CD4-positive, alpha-beta memory T cell (primary cell): ENCODE data around the gene EHD2. TPM values are rescaled to one million over a fixed set of nuclear protein-coding genes. Genes with fewer than 3 reads are reported as not detected.
"Not testable (repeated sequence)": the region's sequence is repeated elsewhere in the genome, so short reads cannot be mapped to it uniquely, and the experiment has no call there.

Experiments
- CTCF ChIA-PET: fragments of 350-600 bp; sonication (Branson Sonifier 250); formaldehyde crosslinking; loops from one replicate; lab custom pipeline; 2021; ENCODE audit warnings: inconsistent platforms; ENCODE audit not compliant: partially characterized antibody; lab: Charles Lee
- POLR2A ChIA-PET: fragments of 350-600 bp; sonication (Branson Sonifier 250); formaldehyde crosslinking; loops from one replicate; lab custom pipeline; 2021; ENCODE audit not compliant: partially characterized antibody; lab: Charles Lee
- DNase-seq, 5 donors: peaks; one replicate each; pipeline versions ENCODE4 v3.0.0 to v3.0.0-alpha.2; 2020 to 2022; ENCODE audit warnings: mixed read lengths in 1 of 5
- H3K27ac ChIP-seq: one replicate; pipeline ENCODE4 v1.7.0; 2013; ENCODE audit warnings: low read depth, low read length
- H3K27me3 ChIP-seq: 2 replicates; pipeline ENCODE4 v1.7.0; 2013; ENCODE audit warnings: mild to moderate bottlenecking, low read length, moderate library complexity; ENCODE audit not compliant: insufficient read depth
- H3K36me3 ChIP-seq: 2 replicates; pipeline ENCODE4 v1.7.0; 2013; ENCODE audit warnings: mild to moderate bottlenecking, low read length, moderate library complexity; ENCODE audit not compliant: insufficient read depth
- H3K4me1 ChIP-seq: 2 replicates; pipeline ENCODE4 v1.7.0; 2013; ENCODE audit warnings: mild to moderate bottlenecking, low read length, moderate library complexity; ENCODE audit not compliant: insufficient read depth
- H3K4me3 ChIP-seq, 2 donors: one replicate each; pipeline ENCODE4 v1.7.0; 2013; ENCODE audit warnings: low read length in 2 of 2, mild to moderate bottlenecking in 1 of 2
- H3K9me3 ChIP-seq, 2 donors: one replicate each; pipeline ENCODE4 v1.7.0; 2013; ENCODE audit warnings: low read length in 2 of 2, control low read depth in 1 of 2; ENCODE audit not compliant: control insufficient read depth in 1 of 2
- H3K27ac Mint-ChIP-seq, 7 donors: one replicate each; pipeline ENCODE4 v1.8.0; 2020 to 2021; ENCODE audit warnings: mixed read lengths in 7 of 7, mild to moderate bottlenecking in 6 of 7, inconsistent platforms in 3 of 7, moderate library complexity in 3 of 7
- H3K27me3 Mint-ChIP-seq, 2 donors: one replicate each; pipeline ENCODE4 v1.8.0; 2020 to 2021; ENCODE audit warnings: mixed read lengths in 2 of 2
- H3K36me3 Mint-ChIP-seq, 2 donors: one replicate each; pipeline ENCODE4 v1.8.0; 2020 to 2021; ENCODE audit warnings: mixed read lengths in 2 of 2, inconsistent platforms in 1 of 2, mild to moderate bottlenecking in 1 of 2
- H3K4me1 Mint-ChIP-seq, 4 donors: one replicate each; pipeline ENCODE4 v1.8.0; 2020 to 2021; ENCODE audit warnings: mixed read lengths in 4 of 4, mild to moderate bottlenecking in 1 of 4
- H3K4me3 Mint-ChIP-seq, 8 donors: one replicate each; pipeline ENCODE4 v1.8.0; 2020 to 2021; ENCODE audit warnings: mixed read lengths in 8 of 8, mild to moderate bottlenecking in 7 of 8, moderate library complexity in 6 of 8, inconsistent platforms in 3 of 8
- H3K9me3 Mint-ChIP-seq, 8 donors: one replicate each; pipeline ENCODE4 v1.8.0; 2020 to 2021; ENCODE audit warnings: mixed read lengths in 8 of 8, mild to moderate bottlenecking in 5 of 8, inconsistent platforms in 3 of 8, moderate library complexity in 1 of 8
- intact Hi-C: fragments of 100-400 bp; cut with micrococcal nuclease; formaldehyde crosslinking; loops from one replicate; pipeline ENCODE4 v1.15.1; 2023
- polyA plus RNA-seq, 2 donors: library from polyadenylated mRNA; unstranded; fragments of 300-500 nt; fragmentation: Illumina TruSeq; gene quantifications; one replicate each; pipeline ENCODE4 v1.2.3, GENCODE V29; 2021
- total RNA-seq, 2 experiments: library from RNA; stranded (reverse); gene quantifications; one replicate each; pipeline ENCODE4 v1.2.3, GENCODE V29; 2021

EHD2 gene
- total and polyA plus RNA-seq, 4 experiments from 2014 or later = not detected

GRCh38 chr19:47735131-47735530, 21.9 kb downstream of the EHD2 start:
- Mint-ChIP-seq H3K27me3 (peaks cover 9 to 14% of the 10 kb centered on the region in 2 donors), H3K4me3 (no peak overlapping the region), H3K9me3 (no peaks in the 10 kb centered on the region), H3K4me1 (peaks cover 0 to 5% (median 3%) of the 10 kb centered on the region in 4 donors), H3K36me3 (no peaks in the 10 kb centered on the region), H3K27ac (no peak overlapping the region)
- intact Hi-C loops = no loop called here
- Histone ChIP-seq H3K9me3 (no peaks in the 10 kb centered on the region), H3K36me3 (no peaks in the 10 kb centered on the region), H3K4me3 (no peak overlapping the region), H3K27me3 (no peaks in the 10 kb centered on the region), H3K27ac (no peak overlapping the region), H3K4me1 (no peaks in the 10 kb centered on the region)
- ChIA-PET POLR2A (interaction anchor here (1.3 kb wide), 1 partner anchor 10 kb away, joined by 3 read pairs; the partner anchor contains the start of gene NOP53), CTCF (interaction anchor here (0.6 to 1.5 kb wide), 4 partner anchors 22 to 304 kb away, joined by 3 read pairs; no protein-coding TSS in a partner anchor)
- DNase-seq = no peak

DNA sequence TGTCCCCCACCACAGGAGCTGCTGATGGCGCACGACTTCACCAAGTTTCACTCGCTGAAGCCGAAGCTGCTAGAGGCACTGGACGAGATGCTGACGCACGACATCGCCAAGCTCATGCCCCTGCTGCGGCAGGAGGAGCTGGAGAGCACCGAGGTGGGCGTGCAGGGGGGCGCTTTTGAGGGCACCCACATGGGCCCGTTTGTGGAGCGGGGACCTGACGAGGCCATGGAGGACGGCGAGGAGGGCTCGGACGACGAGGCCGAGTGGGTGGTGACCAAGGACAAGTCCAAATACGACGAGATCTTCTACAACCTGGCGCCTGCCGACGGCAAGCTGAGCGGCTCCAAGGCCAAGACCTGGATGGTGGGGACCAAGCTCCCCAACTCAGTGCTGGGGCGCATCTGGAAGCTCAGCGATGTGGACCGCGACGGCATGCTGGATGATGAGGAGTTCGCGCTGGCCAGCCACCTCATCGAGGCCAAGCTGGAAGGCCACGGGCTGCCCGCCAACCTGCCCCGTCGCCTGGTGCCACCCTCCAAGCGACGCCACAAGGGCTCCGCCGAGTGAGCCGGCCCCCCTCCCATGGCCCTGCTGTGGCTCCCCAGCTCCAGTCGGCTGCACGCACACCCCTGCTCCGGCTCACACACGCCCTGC, 27.8 kb downstream of the EHD2 start:
- H3K27me3 Mint-ChIP-seq = peaks cover 0 to 3% of the 10 kb centered on the region in 2 donors

DNA sequence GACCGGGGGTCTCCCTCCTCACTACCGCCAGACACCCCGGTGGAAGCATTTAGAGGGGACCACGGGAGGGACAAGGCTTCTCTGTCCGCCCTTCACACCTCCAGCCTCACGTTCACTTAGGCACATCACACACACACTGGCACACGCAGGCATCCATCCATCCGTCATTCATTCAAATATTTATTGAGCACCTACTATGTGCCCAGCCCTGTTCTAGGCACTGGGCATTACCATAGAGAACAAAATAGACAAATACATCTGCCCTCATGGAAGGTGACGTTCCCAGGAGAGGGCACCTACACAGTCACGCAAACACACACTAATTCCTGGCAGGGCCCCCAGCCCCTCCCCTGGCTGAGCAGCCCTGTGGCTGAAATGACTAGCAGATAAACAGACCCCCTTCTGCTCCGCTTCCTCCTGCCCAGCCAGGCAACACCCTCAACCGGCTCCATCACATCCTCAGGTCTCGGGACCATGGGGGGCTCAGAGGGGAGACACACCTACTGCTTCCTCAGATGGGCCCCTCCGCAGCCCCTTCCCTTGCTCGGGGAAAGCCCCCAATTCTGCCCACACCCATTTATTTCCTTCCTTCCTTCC, 28.4 kb downstream of the EHD2 start:
- Histone ChIP-seq H3K27me3 (no peaks in the 10 kb centered on the region), H3K9me3 (no peaks in the 10 kb centered on the region), H3K4me1 (peaks cover 31% of the 10 kb centered on the region), H3K36me3 (no peaks in the 10 kb centered on the region), H3K4me3 (no peak overlapping the region), H3K27ac (no peak overlapping the region)
- Mint-ChIP-seq H3K4me1 (peaks cover 6 to 23% (median 15%) of the 10 kb centered on the region in 4 donors), H3K27ac (peak overlapping the region in 3 of 7 donors; percentile 59 to 85 (median 73)), H3K27me3 (peaks cover 0 to 3% of the 10 kb centered on the region in 2 donors), H3K9me3 (no peaks in the 10 kb centered on the region), H3K4me3 (peak overlapping the region in 7 of 8 donors; percentile 11 to 77 (median 35)), H3K36me3 (peaks cover 0 to 5% of the 10 kb centered on the region in 2 donors)
- POLR2A ChIA-PET = no interaction called here
- no peak for DNase-seq
- CTCF ChIA-PET = interaction anchor here (0.7 to 1.6 kb wide), 3 partner anchors 9 to 226 kb away, joined by 3 read pairs; no protein-coding TSS in a partner anchor
- intact Hi-C loops = loop anchor here (10.0 kb wide), 1 partner anchor 137 kb away; the partner anchor contains the start of gene BICRA

More for the DNA sequence above, 27.8 kb downstream of the EHD2 start:
- H3K36me3 Mint-ChIP-seq = peaks cover 0 to 5% of the 10 kb centered on the region in 2 donors
- H3K9me3 Mint-ChIP-seq = no peaks in the 10 kb centered on the region
- Histone ChIP-seq H3K36me3 (no peaks in the 10 kb centered on the region), H3K27ac (no peak overlapping the region), H3K4me3 (no peak overlapping the region), H3K27me3 (no peaks in the 10 kb centered on the region), H3K4me1 (peaks cover 25% of the 10 kb centered on the region), H3K9me3 (no peaks in the 10 kb centered on the region)
- POLR2A ChIA-PET = no interaction called here
- H3K27ac Mint-ChIP-seq = peak overlapping the region in 1 of 7 donors; percentile 73
- H3K4me1 Mint-ChIP-seq = peaks cover 5 to 22% (median 14%) of the 10 kb centered on the region in 4 donors
- CTCF ChIA-PET = interaction anchor here (0.7 to 1.6 kb wide), 3 partner anchors 28 to 304 kb away, joined by 3 read pairs; no protein-coding TSS in a partner anchor
- intact Hi-C loops = loop anchor here (10.0 kb wide), 1 partner anchor 136 kb away; the partner anchor contains the start of gene BICRA
- no peak overlapping the region for H3K4me3 Mint-ChIP-seq
- DNase-seq = no peak

GRCh38 chr19:47742634-47743033, 29.4 kb downstream of the EHD2 start:
- H3K4me3 ChIP-seq = no peak overlapping the region
- intact Hi-C loops = loop anchor here (1.0 to 10.0 kb wide), 4 partner anchors 29 to 306 kb away; partner anchors contain the start of genes BICRA and EHD2
- Mint-ChIP-seq H3K36me3 (peaks cover 0 to 8% of the 10 kb centered on the region in 2 donors), H3K27me3 (peaks cover 0 to 3% of the 10 kb centered on the region in 2 donors), H3K9me3 (no peaks in the 10 kb centered on the region), H3K4me1 (peaks cover 10 to 29% (median 19%) of the 10 kb centered on the region in 4 donors), H3K4me3 (peak overlapping the region; percentile 10 to 86 (median 67)), H3K27ac (peak overlapping the region in 3 of 7 donors; percentile 35 to 85 (median 62))
- no peak for DNase-seq
- POLR2A ChIA-PET = interaction anchor here (1.0 kb wide), 1 partner anchor 36 kb away, joined by 3 read pairs; the partner anchor contains the start of gene SELENOW
- CTCF ChIA-PET = interaction anchor here (1.2 to 4.7 kb wide), 4 partner anchors 10 to 308 kb away, joined by 3 to 44 read pairs (median 7); partner anchors contain the start of gene EHD2
- H3K9me3 ChIP-seq = no peaks in the 10 kb centered on the region
- H3K27me3 ChIP-seq = no peaks in the 10 kb centered on the region
- H3K36me3 ChIP-seq = no peaks in the 10 kb centered on the region
- H3K27ac ChIP-seq = no peak overlapping the region
- peaks cover 40% of the 10 kb centered on the region for H3K4me1 ChIP-seq

- ChIA-PET POLR2A (interaction anchor here (0.5 to 2.8 kb wide), 17 partner anchors 10 to 1394 kb away, joined by 3 to 14 read pairs (median 3); partner anchors contain the start of genes DHX34, KPTN and SELENOW), CTCF (interaction anchor here (0.5 to 4.7 kb wide), 7 partner anchors 22 to 310 kb away, joined by 3 to 44 read pairs (median 3); partner anchors contain the start of gene EHD2)
- H3K27ac Mint-ChIP-seq = peak within 1 kb of the TSS; percentile 98 to 100 (median 100)
- peak; percentile 97 to 98 (median 97) for DNase-seq
- no peaks in the 10 kb centered on the region for H3K9me3 ChIP-seq
- no peaks in the 10 kb centered on the region for H3K27me3 ChIP-seq
- H3K4me1 Mint-ChIP-seq = peaks cover 18 to 49% (median 30%) of the 10 kb centered on the region in 4 donors
- peaks cover 10 to 26% of the 10 kb centered on the region in 2 donors for H3K36me3 Mint-ChIP-seq
- H3K4me3 Mint-ChIP-seq = peak within 1 kb of the TSS; percentile 97 to 100 (median 99)
- intact Hi-C loops = loop anchor here (1.0 to 10.0 kb wide), 5 partner anchors 33 to 396 kb away; partner anchors contain the start of genes BICRA, DHX34, KPTN and NAPA
- H3K9me3 Mint-ChIP-seq = no peaks in the 10 kb centered on the region
- H3K4me1 ChIP-seq = peaks cover 54% of the 10 kb centered on the region
- peak within 1 kb of the TSS; percentile 98 for H3K27ac ChIP-seq
- peaks cover 0 to 3% of the 10 kb centered on the region in 2 donors for H3K27me3 Mint-ChIP-seq
- H3K4me3 ChIP-seq = peak within 1 kb of the TSS; percentile 7 to 91
- H3K36me3 ChIP-seq = peaks cover 23% of the 10 kb centered on the region
Measured at GRCh38 chr19:47745010-47745901, 32.0 kb downstream of the EHD2 start, which contains the start of gene NOP53. NOP53 (plus strand) TSS chr19:47745546; CDS start chr19:47745560, 14 bp downstream.

DNA sequence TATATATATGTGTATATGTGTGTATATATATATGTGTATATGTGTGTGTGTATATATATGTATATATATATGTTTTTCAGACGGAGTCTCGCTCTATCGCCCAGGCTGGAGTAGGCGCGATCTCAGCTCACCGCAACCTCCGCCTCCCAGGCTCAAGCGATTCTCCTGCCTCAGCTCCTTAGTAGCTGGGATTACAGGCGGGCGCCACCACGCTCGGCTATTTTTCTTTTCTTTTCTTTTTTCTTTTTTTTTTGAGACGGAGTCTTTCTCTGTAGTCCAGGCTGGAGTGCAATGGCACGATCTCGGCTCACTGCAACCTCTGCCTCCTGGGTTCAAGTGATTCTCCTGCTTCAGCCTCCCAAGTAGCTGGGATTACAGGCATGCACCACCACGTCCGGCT, 32.9 kb downstream of the EHD2 start:
- H3K9me3 Mint-ChIP-seq, H3K27me3 ChIP-seq, H3K27ac ChIP-seq, H3K9me3 ChIP-seq, DNase-seq, H3K27me3 Mint-ChIP-seq: not testable (repeated sequence)
- CTCF ChIA-PET = interaction anchor here (0.9 to 4.7 kb wide), 5 partner anchors 21 to 310 kb away, joined by 3 to 44 read pairs (median 3); partner anchors contain the start of gene EHD2
- intact Hi-C loops = loop anchor here (10.0 kb wide), 1 partner anchor 141 kb away; the partner anchor contains the start of gene BICRA
- Mint-ChIP-seq H3K4me1 (peaks cover 18 to 49% (median 31%) of the 10 kb centered on the region in 4 donors), H3K36me3 (peaks cover 10 to 32% of the 10 kb centered on the region in 2 donors), H3K4me3 (peak overlapping the region; percentile 97 to 100 (median 99)), H3K27ac (peak overlapping the region; percentile 98 to 100 (median 100))
- peaks cover 32% of the 10 kb centered on the region for H3K36me3 ChIP-seq
- peak overlapping the region in 1 of 2 donors; percentile 91 for H3K4me3 ChIP-seq
- POLR2A ChIA-PET = interaction anchor here (1.0 to 2.8 kb wide), 7 partner anchors 12 to 262 kb away, joined by 3 to 14 read pairs (median 4); partner anchors contain the start of genes KPTN and SELENOW
- H3K4me1 ChIP-seq = peaks cover 54% of the 10 kb centered on the region
